DOHH2 (cell line): ENCODE measurements around the gene LZTR1.

Experiments used
- H3F3A ChIP-seq: fragments of 200-600 bp; sonication (generic), shearing (Covaris generic); 2 replicates; pipeline ENCODE4 v1.6.0; 2016; ENCODE audit warnings: antibody characterized with exemption, mild to moderate bottlenecking; ENCODE audit not compliant: control insufficient read depth, insufficient read depth
- H3K27ac ChIP-seq: fragments of 200-600 bp; sonication (generic); 2 replicates; pipeline ENCODE4 v1.5.1; 2014; ENCODE audit warnings: low read depth, mild to moderate bottlenecking, low read length, moderate library complexity
- H3K27me3 ChIP-seq: fragments of 200-600 bp; sonication (generic); 2 replicates; pipeline ENCODE4 v1.6.1; 2014; ENCODE audit warnings: mild to moderate bottlenecking, low read length, mixed read lengths; ENCODE audit not compliant: control insufficient read depth
- H3K36me3 ChIP-seq: fragments of 200-600 bp; sonication (generic); 2 replicates; pipeline ENCODE4 v1.6.1; 2014; ENCODE audit warnings: mild to moderate bottlenecking, low read length, moderate library complexity, mixed read lengths; ENCODE audit not compliant: control insufficient read depth
- H3K4me1 ChIP-seq: fragments of 200-600 bp; sonication (generic); 2 replicates; pipeline ENCODE4 v1.6.1; 2014; ENCODE audit warnings: mild to moderate bottlenecking, low read length, mixed read lengths; ENCODE audit not compliant: control insufficient read depth
- H3K4me2 ChIP-seq: fragments of 200-600 bp; sonication (generic); 2 replicates; pipeline ENCODE4 v1.6.0; 2014; ENCODE audit warnings: mild to moderate bottlenecking, low read length, moderate library complexity
- H3K4me3 ChIP-seq: fragments of 200-600 bp; sonication (generic); 2 replicates; pipeline ENCODE4 v1.5.1; 2014; ENCODE audit warnings: mild to moderate bottlenecking, low read length, mixed read lengths
- H3K79me2 ChIP-seq: fragments of 200-600 bp; sonication (generic); 2 replicates; pipeline ENCODE4 v1.6.1; 2014; ENCODE audit warnings: mild to moderate bottlenecking, low read length, mixed read lengths; ENCODE audit not compliant: control insufficient read depth
- H3K9me2 ChIP-seq: fragments of 200-600 bp; sonication (generic); replicated peaks from 2 replicates; pipeline ENCODE4 v1.6.1; 2014; ENCODE audit warnings: mild to moderate bottlenecking, low read length, mixed read lengths; ENCODE audit not compliant: control insufficient read depth
- H3K9me3 ChIP-seq: fragments of 200-600 bp; sonication (generic); 2 replicates; pipeline ENCODE4 v1.6.1; 2014; ENCODE audit warnings: antibody characterized with exemption, low read length, mixed read lengths; ENCODE audit not compliant: control insufficient read depth, insufficient read depth
- H4K20me1 ChIP-seq: fragments of 200-600 bp; sonication (generic); 2 replicates; pipeline ENCODE4 v1.6.0; 2014; ENCODE audit warnings: low read depth, mild to moderate bottlenecking, antibody characterized with exemption, low read length, moderate library complexity; ENCODE audit not compliant: control insufficient read depth, insufficient read depth
- EZH2phosphoT487 ChIP-seq: fragments of 200-600 bp; sonication (generic); IDR thresholded peaks from 2 replicates; pipeline ENCODE4 v1.6.1; 2017; ENCODE audit warnings: borderline replicate concordance, mild to moderate bottlenecking, antibody characterized with exemption, low read length, moderate library complexity, mixed read lengths
- TF ChIP-seq, protein P1 (sequence below): fragments of 200-600 bp; sonication (generic); IDR thresholded peaks from one replicate; pipeline ENCODE4 v1.5.1; 2014; ENCODE audit warnings: antibody characterized with exemption, mild to moderate bottlenecking, low read depth, low read length; ENCODE audit not compliant: poor library complexity, severe bottlenecking

The LZTR1 gene

DNA sequence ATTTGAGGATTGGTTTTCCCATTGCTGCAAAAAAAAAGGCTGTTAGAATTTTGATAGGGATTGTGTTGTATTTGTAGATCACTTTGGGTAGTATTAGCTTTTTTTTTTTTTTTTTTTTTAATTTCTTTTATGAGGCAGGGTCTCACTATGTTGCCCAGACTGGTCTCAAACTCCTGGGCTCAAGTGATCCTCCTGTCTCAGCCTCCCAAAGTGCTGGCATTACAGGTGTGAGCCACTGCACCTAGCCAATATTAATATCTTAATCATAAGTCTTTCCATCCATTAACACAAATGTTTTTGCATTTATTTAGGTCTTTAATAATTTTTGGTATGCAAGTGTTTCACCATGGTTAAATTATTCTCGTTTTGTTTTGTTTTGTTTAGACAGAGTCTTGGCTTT, 38.1 kb upstream of the LZTR1 start:
- no peak overlapping the region for H3K4me3 ChIP-seq
- H3K27ac ChIP-seq = no peak overlapping the region
- TF ChIP-seq, protein P1, sequence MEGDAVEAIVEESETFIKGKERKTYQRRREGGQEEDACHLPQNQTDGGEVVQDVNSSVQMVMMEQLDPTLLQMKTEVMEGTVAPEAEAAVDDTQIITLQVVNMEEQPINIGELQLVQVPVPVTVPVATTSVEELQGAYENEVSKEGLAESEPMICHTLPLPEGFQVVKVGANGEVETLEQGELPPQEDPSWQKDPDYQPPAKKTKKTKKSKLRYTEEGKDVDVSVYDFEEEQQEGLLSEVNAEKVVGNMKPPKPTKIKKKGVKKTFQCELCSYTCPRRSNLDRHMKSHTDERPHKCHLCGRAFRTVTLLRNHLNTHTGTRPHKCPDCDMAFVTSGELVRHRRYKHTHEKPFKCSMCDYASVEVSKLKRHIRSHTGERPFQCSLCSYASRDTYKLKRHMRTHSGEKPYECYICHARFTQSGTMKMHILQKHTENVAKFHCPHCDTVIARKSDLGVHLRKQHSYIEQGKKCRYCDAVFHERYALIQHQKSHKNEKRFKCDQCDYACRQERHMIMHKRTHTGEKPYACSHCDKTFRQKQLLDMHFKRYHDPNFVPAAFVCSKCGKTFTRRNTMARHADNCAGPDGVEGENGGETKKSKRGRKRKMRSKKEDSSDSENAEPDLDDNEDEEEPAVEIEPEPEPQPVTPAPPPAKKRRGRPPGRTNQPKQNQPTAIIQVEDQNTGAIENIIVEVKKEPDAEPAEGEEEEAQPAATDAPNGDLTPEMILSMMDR = no peak
- no peak for TF ChIP-seq EZH2phosphoT487
- no peaks in the 10 kb centered on the region for H3K27me3 ChIP-seq
- peaks cover 52% of the 10 kb centered on the region for H3K36me3 ChIP-seq
- no peaks in the 10 kb centered on the region for H3F3A ChIP-seq
- H4K20me1 ChIP-seq = peaks cover 41% of the 10 kb centered on the region
- no peaks in the 10 kb centered on the region for H3K9me2 ChIP-seq
- no peak overlapping the region for H3K4me2 ChIP-seq
- H3K9me3 ChIP-seq = no peaks in the 10 kb centered on the region
- H3K79me2 ChIP-seq = peaks cover 98% of the 10 kb centered on the region
- H3K4me1 ChIP-seq = peaks cover 18% of the 10 kb centered on the region

DNA sequence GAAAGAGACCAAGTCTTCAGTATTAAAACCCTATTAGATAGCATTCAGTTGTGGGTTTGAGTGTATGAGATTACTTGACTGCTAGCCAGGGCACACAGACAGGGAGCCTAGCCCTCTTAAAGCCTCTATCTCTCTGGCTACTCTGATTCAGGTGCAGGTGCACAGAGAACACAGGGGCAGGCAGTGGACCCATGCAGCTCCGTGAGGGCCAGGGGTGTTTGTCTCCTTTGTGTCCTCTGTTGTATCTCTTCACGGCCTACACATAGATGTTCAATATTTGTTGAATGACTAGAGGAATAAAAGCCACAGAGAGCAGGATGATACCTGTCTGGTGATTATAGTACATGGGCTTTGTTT, 36.5 kb upstream of the LZTR1 start:
- peaks cover 17% of the 10 kb centered on the region for H3K4me1 ChIP-seq
- peaks cover 61% of the 10 kb centered on the region for H3K36me3 ChIP-seq
- H3F3A ChIP-seq = no peaks in the 10 kb centered on the region
- no peak for TF ChIP-seq EZH2phosphoT487
- TF ChIP-seq, protein P1 = no peak
- H3K27ac ChIP-seq = no peak overlapping the region
- H3K27me3 ChIP-seq = no peaks in the 10 kb centered on the region
- no peaks in the 10 kb centered on the region for H3K9me3 ChIP-seq
- H3K79me2 ChIP-seq = peaks cover 97% of the 10 kb centered on the region
- no peaks in the 10 kb centered on the region for H3K9me2 ChIP-seq
- peaks cover 38% of the 10 kb centered on the region for H4K20me1 ChIP-seq
- no peak overlapping the region for H3K4me3 ChIP-seq
- H3K4me2 ChIP-seq = no peak overlapping the region

DNA sequence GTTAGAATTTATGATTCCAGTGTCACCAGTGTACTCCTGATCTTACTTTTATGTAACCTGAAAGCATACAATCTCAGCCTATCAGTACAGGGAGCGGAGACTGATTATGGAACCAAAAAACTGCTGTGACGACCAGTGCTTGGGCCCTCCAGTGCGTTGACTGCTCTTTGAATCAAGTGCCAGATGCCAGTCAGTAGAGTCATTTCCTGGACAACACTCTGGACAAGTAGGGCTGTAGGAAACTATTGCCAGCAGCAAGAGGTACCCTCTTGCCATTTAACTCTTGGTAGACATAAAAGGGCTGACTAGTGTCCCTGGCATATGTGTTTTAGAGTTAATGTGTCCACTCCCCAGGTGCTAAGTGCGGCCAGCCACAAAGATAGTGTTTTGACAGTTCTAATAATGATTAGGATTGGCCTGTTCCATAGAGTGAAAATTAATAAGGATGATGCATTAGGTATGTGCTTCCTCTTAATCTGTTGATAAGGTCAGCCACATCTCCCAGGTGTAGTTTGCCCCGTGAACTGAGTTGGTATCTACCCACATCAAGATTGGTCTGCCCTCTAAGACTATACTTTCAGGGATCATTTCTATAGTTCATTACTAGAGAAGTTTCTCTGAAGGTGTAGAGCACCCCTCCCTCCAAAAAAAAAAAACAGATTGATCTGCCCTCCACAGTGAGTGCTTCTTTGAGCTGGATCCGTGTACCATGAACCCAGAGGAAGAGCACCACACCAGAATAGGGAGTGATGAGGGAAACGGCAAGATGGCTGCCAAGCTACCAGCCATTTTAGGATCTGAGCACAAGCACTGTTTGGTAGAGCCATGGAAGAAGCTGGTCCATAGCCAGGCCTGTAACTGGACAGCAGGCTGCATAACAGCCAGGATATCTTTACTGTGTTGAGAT, 35.8 kb upstream of the LZTR1 start:
- no peaks in the 10 kb centered on the region for H3K9me2 ChIP-seq
- H3K27me3 ChIP-seq = no peaks in the 10 kb centered on the region
- peaks cover 97% of the 10 kb centered on the region for H3K79me2 ChIP-seq
- no peak overlapping the region for H3K4me2 ChIP-seq
- H3K9me3 ChIP-seq = no peaks in the 10 kb centered on the region
- H4K20me1 ChIP-seq = peaks cover 33% of the 10 kb centered on the region
- H3K36me3 ChIP-seq = peaks cover 62% of the 10 kb centered on the region
- H3K27ac ChIP-seq = no peak overlapping the region
- H3K4me1 ChIP-seq = peaks cover 11% of the 10 kb centered on the region
- TF ChIP-seq, protein P1 = no peak
- TF ChIP-seq EZH2phosphoT487 = no peak
- no peaks in the 10 kb centered on the region for H3F3A ChIP-seq
- H3K4me3 ChIP-seq = no peak overlapping the region
